ENCODE measurements around the gene DDX1. TPM values are rescaled to one million over a fixed set of nuclear protein-coding genes. Genes with fewer than 3 reads are reported as not detected.

The DDX1 gene
- total RNA-seq, 1 donor from 2014 or later, result 81.3 TPM

GRCh38 chr2:15617778-15618448, 26.2 kb downstream of the DDX1 start:
- H3K4me3 ChIP-seq (ENCODE audit: low read depth, low read length), result no peak overlapping the region
- DNase-seq (ENCODE audit: low read depth) (no peak), FAIRE-seq (no peak)
- no peak for TF ChIP-seq CTCF (IDR thresholded peaks at IDR 0.05; ENCODE audit: insufficient read depth, low read length, severe bottlenecking)
- H3K27me3 ChIP-seq (ENCODE audit: control insufficient read depth, insufficient read depth, low read length), result no peaks in the 10 kb centered on the region
- H3K36me3 ChIP-seq (ENCODE audit: control insufficient read depth, insufficient read depth, low read length), result peaks cover 12% of the 10 kb centered on the region

GRCh38 chr2:15618449-15618855, 26.8 kb downstream of the DDX1 start:
- TF ChIP-seq CTCF (IDR thresholded peaks at IDR 0.05; ENCODE audit: insufficient read depth, low read length, severe bottlenecking), result no peak
- DNase-seq (ENCODE audit: low read depth) (no peak), FAIRE-seq (no peak)
- Histone ChIP-seq H3K27me3 (ENCODE audit: control insufficient read depth, insufficient read depth, low read length) (no peaks in the 10 kb centered on the region), H3K36me3 (ENCODE audit: control insufficient read depth, insufficient read depth, low read length) (peaks cover 10% of the 10 kb centered on the region), H3K4me3 (ENCODE audit: low read depth, low read length) (no peak overlapping the region)

- Histone ChIP-seq H3K4me3 (ENCODE audit: low read depth, low read length) (no peak overlapping the region), H3K36me3 (ENCODE audit: control insufficient read depth, insufficient read depth, low read length) (peaks cover 10% of the 10 kb centered on the region), H3K27me3 (ENCODE audit: control insufficient read depth, insufficient read depth, low read length) (no peaks in the 10 kb centered on the region)
- FAIRE-seq (no peak), DNase-seq (ENCODE audit: low read depth) (no peak)
- TF ChIP-seq CTCF (IDR thresholded peaks at IDR 0.05; ENCODE audit: insufficient read depth, low read length, severe bottlenecking), result no peak
Observed at GRCh38 chr2:15619076-15619475, 27.4 kb downstream of the DDX1 start.

- Histone ChIP-seq H3K4me3 (ENCODE audit: low read depth, low read length) (no peak overlapping the region), H3K27me3 (ENCODE audit: control insufficient read depth, insufficient read depth, low read length) (no peaks in the 10 kb centered on the region), H3K36me3 (ENCODE audit: control insufficient read depth, insufficient read depth, low read length) (peaks cover 8% of the 10 kb centered on the region)
- DNase-seq (ENCODE audit: low read depth) (no peak), FAIRE-seq (no peak)
- TF ChIP-seq CTCF (IDR thresholded peaks at IDR 0.05; ENCODE audit: insufficient read depth, low read length, severe bottlenecking), result no peak
Observed at GRCh38 chr2:15619510-15619909, 27.8 kb downstream of the DDX1 start.

- no peak for TF ChIP-seq CTCF (IDR thresholded peaks at IDR 0.05; ENCODE audit: insufficient read depth, low read length, severe bottlenecking)
- Histone ChIP-seq H3K4me3 (ENCODE audit: low read depth, low read length) (no peak overlapping the region), H3K36me3 (ENCODE audit: control insufficient read depth, insufficient read depth, low read length) (peaks cover 8% of the 10 kb centered on the region), H3K27me3 (ENCODE audit: control insufficient read depth, insufficient read depth, low read length) (no peaks in the 10 kb centered on the region)
- FAIRE-seq (no peak), DNase-seq (ENCODE audit: low read depth) (no peak)
Observed at GRCh38 chr2:15619938-15620337, 28.3 kb downstream of the DDX1 start.

- FAIRE-seq (no peak), DNase-seq (ENCODE audit: low read depth) (no peak)
- H3K36me3 ChIP-seq (ENCODE audit: control insufficient read depth, insufficient read depth, low read length), result peaks cover 8% of the 10 kb centered on the region
- no peak for TF ChIP-seq CTCF (IDR thresholded peaks at IDR 0.05; ENCODE audit: insufficient read depth, low read length, severe bottlenecking)
- H3K4me3 ChIP-seq (ENCODE audit: low read depth, low read length), result no peak overlapping the region
- no peaks in the 10 kb centered on the region for H3K27me3 ChIP-seq (ENCODE audit: control insufficient read depth, insufficient read depth, low read length)
Observed at GRCh38 chr2:15620340-15620739, 28.7 kb downstream of the DDX1 start.
